Kidney capillary endothelial cell (primary cell): Measurements from ENCODE around the gene NTMT1.
"Not testable (repeated sequence)": the region's sequence is repeated elsewhere in the genome, so short reads cannot be mapped to it uniquely, and the experiment has no call there.

Source experiments
- DNase-seq: peaks from one replicate; pipeline ENCODE4 v3.0.0-alpha.2; 2018; ENCODE audit warnings: low spot score

Gene NTMT1, protein sequence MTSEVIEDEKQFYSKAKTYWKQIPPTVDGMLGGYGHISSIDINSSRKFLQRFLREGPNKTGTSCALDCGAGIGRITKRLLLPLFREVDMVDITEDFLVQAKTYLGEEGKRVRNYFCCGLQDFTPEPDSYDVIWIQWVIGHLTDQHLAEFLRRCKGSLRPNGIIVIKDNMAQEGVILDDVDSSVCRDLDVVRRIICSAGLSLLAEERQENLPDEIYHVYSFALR

DNA sequence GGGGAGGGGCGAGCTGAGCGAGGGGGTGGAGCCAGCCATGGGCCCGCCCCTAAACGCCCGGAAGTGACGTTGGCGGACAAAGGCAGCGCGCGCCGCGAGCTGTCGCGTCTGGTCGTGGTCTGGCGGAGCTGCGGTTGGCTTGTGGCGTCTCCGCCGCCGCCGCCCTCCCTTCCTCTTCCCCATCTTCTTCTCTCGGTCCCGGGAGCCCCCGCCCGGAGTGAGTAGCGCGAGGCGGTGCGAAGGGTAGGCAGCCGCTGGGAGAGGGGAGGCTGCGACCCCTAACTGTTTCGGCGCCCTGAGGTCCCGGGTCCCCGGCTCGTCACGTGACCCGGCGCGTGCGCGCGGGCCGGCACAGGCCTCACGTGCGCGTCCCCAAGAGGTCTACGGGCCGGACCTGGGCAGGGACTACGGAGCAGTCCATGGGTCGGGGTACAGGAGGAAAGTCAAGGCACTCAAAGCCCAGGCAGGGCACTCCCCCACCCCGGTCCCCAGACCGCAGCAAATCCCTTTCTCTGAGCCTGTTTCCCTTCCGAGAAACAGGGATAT lies at the start of gene NTMT1:
TSS of gene NTMT1 (plus strand) at position 85 of the 546 bp plus-strand sequence. CDS start 6,541 bp downstream, outside the sequence.
- DNase-seq = peak; percentile 75

DNA sequence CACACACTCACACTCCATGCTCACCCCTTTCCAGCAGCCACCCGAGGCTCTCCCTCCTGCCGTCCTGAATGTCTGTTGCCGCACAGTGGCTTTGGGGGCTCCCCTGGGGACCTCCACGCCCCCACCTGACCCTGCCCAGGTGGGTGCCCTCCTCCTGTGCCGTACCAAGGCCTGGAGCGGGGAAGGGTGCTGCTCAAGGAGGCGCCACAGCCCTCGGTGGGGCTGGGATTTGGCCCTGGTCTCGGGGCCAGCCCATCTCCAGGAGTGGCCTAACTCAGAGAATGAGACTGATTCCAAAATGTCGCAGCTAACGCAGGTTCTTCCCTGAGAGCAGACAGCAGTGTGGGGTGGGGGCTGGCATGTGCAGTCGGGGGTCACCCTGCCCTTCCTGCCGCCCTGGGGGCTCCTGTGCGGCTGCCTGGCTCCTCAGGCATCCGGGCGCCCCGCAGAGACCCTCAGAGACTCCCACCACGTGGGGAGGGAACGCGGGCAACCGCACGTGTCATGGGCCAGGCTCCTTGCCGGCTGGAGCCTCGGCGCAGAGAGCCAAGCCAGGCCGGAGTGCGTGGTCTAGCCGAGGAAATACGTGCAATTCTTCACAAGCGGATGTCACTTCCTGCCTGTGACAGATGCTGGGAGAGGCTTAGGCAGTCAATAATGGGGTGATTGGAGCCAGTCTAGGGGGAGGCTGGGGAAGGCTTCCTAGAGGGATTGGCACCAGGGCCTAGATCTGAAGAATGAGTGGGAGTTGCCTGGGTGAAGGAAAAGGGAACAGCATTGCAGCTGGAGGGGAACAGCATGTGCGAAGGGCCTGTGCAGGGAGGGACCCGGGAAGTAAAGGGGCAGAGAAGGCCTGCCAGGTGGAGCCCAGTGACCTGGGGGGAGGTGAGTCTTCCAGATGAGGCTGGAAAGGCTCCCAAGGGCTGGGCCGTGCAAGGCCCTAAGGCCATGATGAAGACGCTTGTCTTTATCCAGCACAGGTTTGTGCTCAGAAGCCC lies 49.1 kb upstream of the NTMT1 start:
- peak; percentile 95 for DNase-seq

DNA sequence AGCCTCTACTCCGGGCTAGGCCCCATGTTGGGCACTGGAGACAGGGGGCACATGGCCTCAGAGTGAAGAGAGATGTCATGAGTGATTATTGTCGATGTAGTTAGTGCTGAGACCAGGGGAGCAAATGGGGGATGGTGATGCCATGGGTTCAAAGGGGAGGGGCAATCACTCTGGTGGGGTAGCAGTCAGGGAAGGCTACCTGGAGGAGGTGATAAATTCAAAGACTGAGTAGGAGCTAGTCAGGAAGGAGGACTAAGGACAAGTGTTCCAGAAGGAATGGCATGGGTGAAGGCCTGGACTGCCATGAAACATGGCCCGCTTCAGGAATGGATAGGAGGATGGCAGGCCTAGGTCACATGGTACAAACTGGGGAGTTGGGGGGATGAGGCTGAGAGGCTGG lies 46.7 kb upstream of the NTMT1 start:
- no peak for DNase-seq

DNA sequence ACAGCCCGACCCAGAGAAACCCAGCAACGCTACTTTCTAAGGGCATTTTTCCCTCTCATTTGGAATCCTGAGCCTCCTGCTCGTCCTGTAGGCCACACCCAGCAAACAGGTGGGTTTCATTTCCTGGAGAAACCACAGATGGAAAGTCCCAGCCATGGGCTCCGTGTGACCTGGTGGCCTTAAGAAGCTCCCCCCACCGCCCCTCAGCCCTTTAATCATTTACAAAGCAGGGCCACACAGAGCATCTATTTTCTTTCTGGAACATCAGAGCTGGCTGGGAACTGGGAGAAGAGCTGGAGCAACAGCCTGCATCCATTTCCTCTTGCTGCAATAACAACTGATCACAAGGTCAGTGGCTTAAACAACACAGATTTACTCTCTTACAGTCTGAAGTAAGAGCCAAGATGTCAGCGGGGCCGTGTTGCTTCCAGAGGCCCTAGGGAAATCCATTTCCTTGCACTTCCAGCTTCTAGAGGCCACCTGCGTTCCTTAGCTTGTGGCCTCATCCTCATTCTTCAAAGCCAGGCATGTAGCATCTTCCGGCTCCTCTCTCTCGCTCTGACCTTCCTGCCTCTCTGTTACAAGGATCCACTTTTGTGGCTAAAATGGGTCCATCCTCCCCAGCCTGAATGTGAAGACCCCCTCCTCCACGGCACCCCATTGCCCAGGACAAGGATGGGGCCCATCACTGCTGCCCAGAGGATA lies 45.6 kb upstream of the NTMT1 start:
- DNase-seq = no peak

DNA sequence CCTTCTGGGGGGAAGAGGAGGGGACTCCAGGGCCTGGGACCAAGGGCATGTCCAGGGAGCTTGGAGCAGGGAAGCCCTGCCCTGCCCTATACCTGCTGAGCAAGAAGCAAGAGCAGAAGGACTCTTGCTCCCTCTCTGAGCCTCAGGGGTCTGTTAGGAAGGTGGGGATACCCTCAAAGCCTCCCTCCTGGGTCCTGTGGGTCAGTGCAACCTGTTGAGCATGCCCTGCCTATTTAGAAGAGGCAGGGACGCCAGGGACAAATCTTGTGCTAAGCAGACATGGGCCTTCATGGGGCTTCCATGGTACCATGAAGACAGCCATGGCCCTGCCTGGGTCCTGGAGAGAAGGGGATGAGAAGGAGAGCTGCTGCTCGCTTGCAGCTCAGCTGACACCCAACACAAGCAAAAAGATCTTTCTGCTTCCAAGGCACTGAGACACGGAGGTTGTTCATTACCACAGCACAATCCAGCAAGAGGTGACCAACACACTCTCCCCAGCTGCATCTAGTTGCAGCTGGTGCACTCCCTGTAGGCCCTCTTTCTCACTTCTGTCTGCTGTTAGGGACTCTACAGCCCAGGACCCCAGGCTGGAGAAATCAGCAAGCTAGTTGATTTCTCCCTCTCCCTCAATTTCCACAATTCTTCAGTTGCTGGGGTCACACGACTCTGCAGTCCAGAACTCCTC lies 44.3 kb upstream of the NTMT1 start:
- DNase-seq = no peak

DNA sequence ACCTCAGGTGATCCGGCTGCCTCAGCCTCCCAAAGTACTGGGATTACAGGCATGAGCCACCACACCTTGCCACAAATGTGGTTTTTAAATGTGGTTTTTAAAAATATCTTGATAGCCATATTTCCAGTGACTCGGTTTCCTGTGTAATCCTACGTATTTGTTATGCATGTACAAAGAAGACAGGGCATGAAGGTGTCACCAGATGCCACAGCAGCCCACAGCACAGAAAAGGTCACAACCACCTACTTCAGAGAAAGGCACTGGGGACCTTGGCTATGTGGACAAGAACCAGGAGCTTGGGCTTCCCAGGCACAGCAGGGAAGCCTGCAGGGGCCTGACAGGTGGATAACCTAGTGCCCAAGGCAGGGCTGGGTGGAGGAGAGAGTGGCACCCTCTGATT lies 43.1 kb upstream of the NTMT1 start:
- DNase-seq = no peak

DNA sequence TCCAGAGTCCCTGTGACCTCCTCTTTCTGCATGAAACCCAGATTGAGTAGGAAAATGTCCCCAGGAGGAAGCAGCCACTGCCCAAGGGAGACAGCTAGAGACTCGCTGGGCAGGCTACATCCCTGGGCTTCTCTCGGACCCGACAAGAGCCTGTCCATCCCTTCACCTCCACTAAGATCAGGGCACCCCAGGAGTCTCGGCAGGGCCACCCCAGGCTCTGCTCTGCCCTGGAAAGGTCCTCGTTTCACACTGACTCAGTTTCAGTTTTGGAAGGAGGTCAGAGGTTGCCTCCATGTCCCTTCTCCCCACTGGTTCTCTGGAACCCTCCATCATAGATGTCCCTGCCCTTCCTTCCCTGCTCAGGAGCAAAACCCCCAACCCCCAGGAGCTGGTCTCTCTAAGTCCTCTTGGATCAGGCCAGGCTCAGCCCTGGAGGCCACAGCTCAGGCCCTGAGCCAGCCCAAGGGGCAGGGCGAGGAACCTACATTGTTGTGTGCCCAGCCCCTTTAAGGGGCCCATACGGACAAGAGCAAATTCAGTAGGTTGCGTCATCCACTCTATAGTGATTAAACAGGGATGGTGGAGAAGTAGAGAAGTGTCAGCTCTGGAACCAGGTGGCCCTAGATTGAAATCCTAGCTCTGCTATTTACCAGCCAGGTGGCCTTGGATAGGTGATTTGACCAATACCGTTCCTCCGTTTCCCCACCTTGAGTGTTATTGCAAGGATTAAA lies 42.5 kb upstream of the NTMT1 start:
- DNase-seq = no peak

DNA sequence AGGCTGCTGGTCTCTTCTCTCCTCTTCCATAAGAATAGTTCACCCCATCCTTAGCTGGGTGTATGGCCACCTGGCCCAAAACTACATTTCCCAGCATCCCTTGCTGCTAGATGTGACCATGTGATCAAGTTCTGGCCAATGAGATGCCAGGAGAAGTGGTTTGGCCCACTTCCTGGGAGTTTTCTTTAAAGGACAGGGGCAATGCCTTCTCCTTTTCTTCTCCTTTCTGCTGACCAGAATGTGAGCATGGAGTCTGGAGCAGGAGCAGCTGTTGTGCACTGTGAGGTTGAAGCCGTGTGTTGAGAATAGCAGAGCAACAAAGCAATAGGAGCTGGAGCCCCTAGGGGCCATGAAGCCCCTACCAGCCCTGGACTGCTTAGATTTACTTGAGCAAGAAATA lies 41.8 kb upstream of the NTMT1 start:
- DNase-seq = peak; percentile 63

DNA sequence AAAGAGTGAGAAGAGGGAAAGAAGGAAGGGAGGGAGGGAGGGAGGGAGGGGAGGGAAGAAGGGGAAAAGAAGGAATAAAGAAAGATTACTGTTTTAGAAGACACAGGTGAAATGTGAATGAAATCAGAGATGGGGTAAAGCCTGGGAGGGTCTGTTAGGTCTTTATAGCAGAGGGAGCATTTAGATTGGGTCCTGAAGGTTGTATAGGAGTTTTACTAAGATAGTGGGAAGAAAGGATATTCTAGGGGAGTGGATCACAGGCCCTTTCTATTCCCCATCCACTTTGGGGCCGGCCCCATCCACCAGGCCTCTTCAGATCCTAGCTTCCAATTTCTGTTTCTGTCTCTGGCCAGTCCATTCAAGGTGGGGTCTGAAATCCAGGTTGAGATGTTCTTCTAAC lies 40.6 kb upstream of the NTMT1 start:
- no peak for DNase-seq

DNA sequence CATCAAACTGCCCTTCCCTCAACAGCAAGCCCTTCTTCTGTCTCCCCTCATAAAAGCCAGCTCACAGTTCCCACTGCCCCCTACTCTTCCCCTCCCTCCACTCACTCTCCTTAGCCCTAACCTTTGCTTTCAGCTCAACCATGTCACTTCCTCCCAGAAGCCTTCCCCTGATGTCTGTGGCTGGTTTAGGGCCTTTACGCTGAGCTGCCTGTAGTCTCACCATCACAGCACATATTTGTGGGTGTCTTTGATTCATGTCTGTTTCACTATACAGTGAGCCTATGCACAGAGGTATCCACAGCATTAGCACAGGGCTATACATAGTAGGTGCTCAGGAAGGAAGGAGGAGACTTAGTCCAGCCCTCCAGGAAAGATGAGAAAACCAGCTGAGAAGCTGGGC lies 39.7 kb upstream of the NTMT1 start:
- DNase-seq = no peak

DNA sequence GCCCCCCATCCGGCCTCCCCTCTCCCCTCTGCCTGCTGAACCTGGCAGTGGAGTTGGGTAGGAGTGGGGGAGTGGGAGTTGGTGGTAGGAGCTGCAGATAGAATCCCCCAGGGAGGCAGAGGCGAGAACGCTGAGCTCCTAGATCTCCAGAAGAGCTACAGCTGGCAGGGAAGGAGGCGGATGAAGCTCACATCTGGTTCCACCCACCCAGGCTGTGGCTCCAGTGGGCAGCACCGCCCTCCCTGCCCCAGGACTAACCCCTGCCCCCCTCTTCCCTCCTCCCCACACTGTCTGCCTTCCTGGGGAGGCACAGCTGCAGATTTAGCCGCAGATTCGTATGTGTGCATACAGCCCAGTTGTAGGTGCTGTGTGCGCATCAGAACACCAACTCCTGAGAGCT lies 39.3 kb upstream of the NTMT1 start:
- no peak for DNase-seq

DNA sequence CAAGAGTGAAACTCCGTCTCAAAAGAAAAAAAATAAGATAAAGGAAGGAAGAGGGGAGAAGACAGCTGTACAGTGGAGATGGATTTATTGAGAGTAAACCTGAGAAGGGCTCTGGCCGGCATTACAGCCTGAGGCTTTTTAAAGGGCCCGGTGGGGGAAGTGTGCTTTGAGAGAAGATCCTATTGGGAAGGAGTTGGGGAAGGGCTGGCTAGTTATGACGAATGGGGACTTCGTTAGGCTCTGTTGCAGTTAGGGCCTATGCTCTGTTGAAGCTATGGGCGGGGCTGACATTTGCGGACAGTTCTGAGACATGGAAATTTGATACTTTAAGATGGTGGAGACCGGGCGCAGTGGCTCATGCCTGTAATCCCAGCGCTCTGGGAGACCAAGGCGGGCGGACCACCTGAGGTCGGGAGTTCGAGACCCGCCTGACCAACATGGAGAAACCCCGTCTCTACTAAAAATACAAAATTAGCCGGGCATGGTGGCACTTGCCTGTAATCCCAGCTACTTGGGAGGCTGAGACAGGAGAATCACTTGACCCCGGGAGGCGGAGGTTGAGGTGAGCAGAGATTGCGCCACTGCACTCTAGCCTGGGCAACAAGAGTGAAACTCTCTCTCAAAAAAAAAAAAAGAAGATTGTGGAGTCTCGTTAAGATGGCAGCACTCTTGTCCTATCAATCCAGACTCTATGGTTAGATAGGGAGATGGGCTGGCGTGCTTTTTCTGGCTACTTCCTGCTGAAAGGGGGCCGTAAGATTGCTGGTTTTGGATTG lies 38.3 kb upstream of the NTMT1 start:
- no peak for DNase-seq

DNA sequence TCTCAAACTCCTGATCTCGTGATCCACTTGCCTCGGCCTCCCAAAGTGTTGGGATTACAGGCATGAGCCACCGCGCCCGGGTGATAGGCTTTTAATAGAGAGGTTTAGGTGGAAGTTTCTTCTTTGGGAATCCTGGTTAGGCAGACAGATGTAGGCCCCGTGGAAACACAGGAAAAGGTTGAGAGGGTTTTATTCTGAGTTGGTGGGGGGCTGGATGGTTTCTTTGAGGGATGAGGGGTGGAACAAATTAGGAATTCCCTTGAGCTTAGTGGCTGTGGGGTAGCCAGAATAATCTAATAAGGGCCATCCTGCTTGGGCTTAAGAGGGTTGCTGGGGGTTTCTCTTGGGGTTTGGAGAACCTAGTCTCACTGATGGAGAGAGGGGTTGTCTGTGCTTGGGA lies 35.5 kb upstream of the NTMT1 start:
- no peak for DNase-seq

DNA sequence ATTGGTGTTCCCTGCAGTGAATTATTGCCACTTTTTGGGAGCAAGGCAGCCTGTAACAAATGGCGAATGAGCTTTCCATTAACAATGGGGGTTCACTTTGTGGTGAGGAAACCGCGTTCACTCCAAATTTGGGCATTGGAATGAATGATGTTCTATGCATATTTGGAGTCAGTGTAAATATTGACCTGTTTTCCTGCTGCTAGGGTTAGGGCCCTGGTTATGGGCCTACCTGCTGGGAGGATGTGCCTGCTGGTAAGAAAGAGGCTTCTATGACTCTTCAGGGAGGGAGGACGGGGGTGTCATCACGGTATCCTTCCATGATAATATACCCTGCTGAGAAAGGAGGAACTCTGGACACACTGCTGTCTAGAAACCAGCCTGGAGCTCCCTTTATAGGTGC lies 34.0 kb upstream of the NTMT1 start:
- no peak for DNase-seq

DNA sequence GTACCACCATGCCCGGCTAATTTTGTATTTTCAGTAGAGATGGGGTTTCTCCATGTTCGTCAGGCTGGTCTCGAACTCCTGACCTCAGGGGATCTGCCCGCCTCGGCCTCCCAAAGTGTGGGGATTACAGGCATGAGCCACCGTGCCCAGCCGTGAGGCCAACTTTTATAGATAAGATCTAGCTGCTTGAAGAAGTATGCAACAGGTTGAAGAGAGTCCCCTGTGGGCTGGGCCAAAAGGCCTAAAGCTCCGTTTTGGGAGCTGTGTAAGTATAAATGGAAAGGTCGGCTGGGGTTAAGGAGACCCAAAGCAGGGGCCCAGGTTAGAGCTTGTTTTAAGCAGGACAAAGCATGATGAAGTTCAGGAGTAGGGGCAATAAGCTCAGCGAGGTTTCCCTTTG lies 33.2 kb upstream of the NTMT1 start:
- DNase-seq = not testable (repeated sequence)

DNA sequence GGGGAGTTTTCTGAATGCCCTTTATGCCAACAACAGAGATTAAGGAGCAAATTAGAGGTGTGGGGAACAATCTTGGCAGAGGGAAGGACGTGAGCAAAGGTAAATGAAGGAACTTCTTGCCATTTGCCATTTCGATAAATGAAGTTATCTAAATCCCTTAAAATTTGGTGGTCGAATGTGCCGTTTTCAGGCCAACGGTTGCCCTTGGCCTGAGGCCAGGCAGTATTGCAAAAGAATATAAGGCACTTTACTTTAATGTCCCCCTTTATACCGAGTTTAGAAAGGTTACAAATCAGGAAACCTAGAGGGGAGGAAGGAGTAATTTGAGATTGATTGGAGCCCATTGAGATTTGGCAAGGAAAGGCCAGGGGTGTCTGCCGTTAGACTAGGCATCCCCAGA lies 31.3 kb upstream of the NTMT1 start:
- no peak for DNase-seq

DNA sequence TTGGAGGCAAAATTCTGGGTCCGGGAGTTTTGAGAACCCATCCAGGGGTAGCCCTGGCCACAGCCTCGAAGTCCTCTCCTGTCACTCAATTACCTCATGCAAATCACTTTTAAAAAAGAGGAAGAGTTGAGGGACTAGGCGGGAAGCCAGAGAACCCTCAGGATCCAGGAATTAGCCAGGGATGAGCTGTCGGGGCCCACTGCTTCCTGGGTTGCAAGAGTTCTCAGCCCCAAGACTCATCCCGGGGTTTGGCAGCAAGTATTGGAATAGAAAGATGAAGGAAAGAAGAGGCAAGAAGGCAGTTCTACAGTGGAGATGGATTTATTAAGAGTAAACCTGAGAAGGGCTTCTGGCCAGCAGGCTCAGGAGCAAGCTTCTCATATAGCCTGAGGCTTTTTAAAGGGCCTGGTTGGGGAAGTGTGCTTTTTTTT lies 30.6 kb upstream of the NTMT1 start:
- no peak for DNase-seq

DNA sequence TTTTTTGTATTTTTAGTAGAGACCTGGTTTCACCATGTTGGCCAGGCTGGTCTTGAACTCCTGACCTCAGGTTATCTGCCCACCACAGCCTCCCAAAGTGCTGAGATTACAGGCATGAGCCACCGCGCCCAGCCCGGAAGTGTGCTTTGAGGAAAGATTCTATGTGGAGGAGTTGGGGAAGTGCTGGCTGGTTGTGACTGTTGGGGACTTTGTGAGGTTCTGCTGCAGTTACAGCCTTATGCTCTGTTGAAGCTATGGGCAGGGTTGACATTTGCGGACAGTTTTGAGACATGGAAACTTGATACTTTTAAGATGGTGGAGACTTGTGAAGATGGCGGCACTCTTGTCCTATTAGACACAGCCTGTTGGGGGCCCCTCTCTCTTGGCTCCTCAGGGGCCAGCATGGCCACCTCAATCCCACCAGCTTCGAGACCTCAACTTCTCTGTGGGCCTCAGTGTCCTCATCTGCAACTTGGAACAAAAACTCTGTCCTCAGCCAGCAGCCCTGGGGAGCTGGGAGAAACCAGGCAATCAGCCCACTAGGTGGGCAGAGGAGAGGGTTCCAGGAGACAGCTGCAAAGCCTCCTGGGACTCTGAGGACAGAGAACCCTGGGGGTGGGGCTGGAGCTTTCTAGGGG lies 29.9 kb upstream of the NTMT1 start:
- DNase-seq = no peak

DNA sequence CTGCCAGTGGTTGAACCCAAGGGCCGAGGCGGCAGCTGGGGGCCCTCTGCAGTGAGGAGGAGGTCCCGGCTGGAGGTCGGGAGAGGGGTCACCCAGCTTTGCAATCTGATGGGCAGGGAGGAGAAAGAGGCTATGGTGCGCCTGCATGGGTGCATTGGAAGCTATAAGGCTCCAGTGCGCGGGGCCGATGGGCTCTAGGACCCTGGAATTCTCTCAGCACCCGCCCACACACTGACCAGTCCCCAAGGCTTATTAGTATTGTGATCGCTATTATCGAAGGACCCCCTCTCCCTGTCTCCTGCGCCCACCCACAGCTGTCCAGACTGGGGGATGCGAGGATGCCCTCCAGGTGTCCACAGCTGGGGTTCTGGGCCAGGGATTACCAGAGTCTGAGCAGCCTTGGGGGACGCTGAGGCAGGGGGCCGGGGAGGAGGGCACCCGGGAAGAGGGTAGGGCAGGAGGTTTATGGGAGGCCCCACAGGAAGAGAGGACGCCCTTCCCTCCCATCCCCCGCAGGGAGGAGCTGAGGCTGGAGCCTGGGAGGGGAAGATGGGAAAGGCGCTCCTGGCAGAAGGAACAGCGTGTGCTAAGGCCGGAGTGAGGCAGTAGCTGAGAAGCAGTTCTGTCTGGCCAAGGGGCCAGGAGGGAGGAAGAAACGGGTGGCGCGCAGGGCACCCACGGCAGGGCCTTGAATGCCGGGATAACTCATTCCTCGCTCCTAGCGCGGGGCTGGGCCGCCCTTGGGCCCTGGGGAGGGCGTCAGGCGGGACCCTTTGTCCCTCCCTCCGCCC lies 29.2 kb upstream of the NTMT1 start:
- DNase-seq = no peak
